Measurements from ENCODE around the gene GPR32. TPM values are rescaled to one million over a fixed set of nuclear protein-coding genes. Genes with fewer than 3 reads are reported as not detected.

Gene GPR32
- total and polyA plus RNA-seq, 2 of the 8 experiments (the other 6 are each of a cell fraction or from before 2014, with no cell fraction given) = not detected

GRCh38 chr19:50820549-50821247 is 50.4 kb downstream of the GPR32 start (continued):
- TF ChIP-seq PHF8 (conservative IDR thresholded peaks at IDR 0.05; ENCODE audit: low read depth, low read length) = no peak
- no peak for TF ChIP-seq EP300 (IDR thresholded peaks at IDR 0.05; ENCODE audit: borderline replicate concordance in 1 of 2, low read depth in 2 of 2, low read length in 2 of 2)
- no peak for TF ChIP-seq BACH1 (IDR thresholded peaks at IDR 0.05; ENCODE audit: low read length)
- TF ChIP-seq HDAC6 (IDR thresholded peaks at IDR 0.05; ENCODE audit: low read depth, low read length) = no peak
- TF ChIP-seq KDM4A (IDR thresholded peaks at IDR 0.05; ENCODE audit: low read depth, low read length, severe bottlenecking) = peak; percentile 22
